ENCODE data around the gene NOL12. TPM values are rescaled to one million over a fixed set of nuclear protein-coding genes. Genes with fewer than 3 reads are reported as not detected.

Gene NOL12
- polyA plus RNA-seq, 2 of the 4 experiments (the other 2 are of a cell fraction) = 23.0 to 37.3 TPM

DNA sequence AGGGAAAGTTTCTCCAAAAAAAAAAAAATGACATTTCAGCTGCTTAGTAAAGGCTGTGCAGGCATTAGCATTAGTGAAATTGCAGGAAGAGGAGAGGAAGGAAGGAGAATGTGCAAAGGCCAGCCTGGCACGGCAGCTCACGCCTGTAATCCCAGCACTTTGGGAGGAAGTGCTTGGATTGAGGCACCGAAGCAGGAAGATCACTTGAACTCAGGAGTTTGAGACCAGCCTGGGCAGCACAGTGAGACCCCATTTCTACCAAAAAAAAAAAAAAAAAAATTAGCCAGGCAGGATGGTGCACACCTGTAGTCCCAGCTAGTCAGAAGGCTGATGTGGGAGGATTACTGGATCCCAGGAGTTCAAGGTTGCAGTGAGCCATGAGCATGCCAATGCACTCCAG, 18.5 kb downstream of the NOL12 start:
- no peak for TF ChIP-seq KDM1A (IDR thresholded peaks at IDR 0.05; ENCODE audit: low read depth)
- TF ChIP-seq, protein P1, sequence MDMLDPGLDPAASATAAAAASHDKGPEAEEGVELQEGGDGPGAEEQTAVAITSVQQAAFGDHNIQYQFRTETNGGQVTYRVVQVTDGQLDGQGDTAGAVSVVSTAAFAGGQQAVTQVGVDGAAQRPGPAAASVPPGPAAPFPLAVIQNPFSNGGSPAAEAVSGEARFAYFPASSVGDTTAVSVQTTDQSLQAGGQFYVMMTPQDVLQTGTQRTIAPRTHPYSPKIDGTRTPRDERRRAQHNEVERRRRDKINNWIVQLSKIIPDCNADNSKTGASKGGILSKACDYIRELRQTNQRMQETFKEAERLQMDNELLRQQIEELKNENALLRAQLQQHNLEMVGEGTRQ (IDR thresholded peaks at IDR 0.05) = no peak
- TF ChIP-seq HOXB5 (CRISPR knock-in tag; IDR thresholded peaks at IDR 0.05) = no peak
- no peak for TF ChIP-seq FOSB (CRISPR knock-in tag; IDR thresholded peaks at IDR 0.05)
- no peak for TF ChIP-seq ZFP36 (IDR thresholded peaks at IDR 0.05; ENCODE audit: borderline replicate concordance, partially characterized antibody)
- TF ChIP-seq RFX5 (IDR thresholded peaks at IDR 0.05) = no peak
- TF ChIP-seq FOXS1 (CRISPR knock-in tag; IDR thresholded peaks at IDR 0.05) = no peak
- TF ChIP-seq CBX8 (IDR thresholded peaks at IDR 0.05) = no peak
- no peak for TF ChIP-seq RARB (CRISPR knock-in tag; IDR thresholded peaks at IDR 0.05)
- TF ChIP-seq, protein P2, sequence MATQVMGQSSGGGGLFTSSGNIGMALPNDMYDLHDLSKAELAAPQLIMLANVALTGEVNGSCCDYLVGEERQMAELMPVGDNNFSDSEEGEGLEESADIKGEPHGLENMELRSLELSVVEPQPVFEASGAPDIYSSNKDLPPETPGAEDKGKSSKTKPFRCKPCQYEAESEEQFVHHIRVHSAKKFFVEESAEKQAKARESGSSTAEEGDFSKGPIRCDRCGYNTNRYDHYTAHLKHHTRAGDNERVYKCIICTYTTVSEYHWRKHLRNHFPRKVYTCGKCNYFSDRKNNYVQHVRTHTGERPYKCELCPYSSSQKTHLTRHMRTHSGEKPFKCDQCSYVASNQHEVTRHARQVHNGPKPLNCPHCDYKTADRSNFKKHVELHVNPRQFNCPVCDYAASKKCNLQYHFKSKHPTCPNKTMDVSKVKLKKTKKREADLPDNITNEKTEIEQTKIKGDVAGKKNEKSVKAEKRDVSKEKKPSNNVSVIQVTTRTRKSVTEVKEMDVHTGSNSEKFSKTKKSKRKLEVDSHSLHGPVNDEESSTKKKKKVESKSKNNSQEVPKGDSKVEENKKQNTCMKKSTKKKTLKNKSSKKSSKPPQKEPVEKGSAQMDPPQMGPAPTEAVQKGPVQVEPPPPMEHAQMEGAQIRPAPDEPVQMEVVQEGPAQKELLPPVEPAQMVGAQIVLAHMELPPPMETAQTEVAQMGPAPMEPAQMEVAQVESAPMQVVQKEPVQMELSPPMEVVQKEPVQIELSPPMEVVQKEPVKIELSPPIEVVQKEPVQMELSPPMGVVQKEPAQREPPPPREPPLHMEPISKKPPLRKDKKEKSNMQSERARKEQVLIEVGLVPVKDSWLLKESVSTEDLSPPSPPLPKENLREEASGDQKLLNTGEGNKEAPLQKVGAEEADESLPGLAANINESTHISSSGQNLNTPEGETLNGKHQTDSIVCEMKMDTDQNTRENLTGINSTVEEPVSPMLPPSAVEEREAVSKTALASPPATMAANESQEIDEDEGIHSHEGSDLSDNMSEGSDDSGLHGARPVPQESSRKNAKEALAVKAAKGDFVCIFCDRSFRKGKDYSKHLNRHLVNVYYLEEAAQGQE (IDR thresholded peaks at IDR 0.05) = no peak
- TF ChIP-seq MAZ (IDR thresholded peaks at IDR 0.05; ENCODE audit: borderline replicate concordance, low read depth, low read length) = no peak
- TF ChIP-seq, protein P3, sequence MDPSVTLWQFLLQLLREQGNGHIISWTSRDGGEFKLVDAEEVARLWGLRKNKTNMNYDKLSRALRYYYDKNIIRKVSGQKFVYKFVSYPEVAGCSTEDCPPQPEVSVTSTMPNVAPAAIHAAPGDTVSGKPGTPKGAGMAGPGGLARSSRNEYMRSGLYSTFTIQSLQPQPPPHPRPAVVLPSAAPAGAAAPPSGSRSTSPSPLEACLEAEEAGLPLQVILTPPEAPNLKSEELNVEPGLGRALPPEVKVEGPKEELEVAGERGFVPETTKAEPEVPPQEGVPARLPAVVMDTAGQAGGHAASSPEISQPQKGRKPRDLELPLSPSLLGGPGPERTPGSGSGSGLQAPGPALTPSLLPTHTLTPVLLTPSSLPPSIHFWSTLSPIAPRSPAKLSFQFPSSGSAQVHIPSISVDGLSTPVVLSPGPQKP (IDR thresholded peaks at IDR 0.05; ENCODE audit: low read depth, low read length) = no peak
- no peak for TF ChIP-seq HEYL (CRISPR knock-in tag; IDR thresholded peaks at IDR 0.05)
- TF ChIP-seq PHF8 (IDR thresholded peaks at IDR 0.05; ENCODE audit: borderline replicate concordance, low read depth) = no peak
- TF ChIP-seq, protein P4, sequence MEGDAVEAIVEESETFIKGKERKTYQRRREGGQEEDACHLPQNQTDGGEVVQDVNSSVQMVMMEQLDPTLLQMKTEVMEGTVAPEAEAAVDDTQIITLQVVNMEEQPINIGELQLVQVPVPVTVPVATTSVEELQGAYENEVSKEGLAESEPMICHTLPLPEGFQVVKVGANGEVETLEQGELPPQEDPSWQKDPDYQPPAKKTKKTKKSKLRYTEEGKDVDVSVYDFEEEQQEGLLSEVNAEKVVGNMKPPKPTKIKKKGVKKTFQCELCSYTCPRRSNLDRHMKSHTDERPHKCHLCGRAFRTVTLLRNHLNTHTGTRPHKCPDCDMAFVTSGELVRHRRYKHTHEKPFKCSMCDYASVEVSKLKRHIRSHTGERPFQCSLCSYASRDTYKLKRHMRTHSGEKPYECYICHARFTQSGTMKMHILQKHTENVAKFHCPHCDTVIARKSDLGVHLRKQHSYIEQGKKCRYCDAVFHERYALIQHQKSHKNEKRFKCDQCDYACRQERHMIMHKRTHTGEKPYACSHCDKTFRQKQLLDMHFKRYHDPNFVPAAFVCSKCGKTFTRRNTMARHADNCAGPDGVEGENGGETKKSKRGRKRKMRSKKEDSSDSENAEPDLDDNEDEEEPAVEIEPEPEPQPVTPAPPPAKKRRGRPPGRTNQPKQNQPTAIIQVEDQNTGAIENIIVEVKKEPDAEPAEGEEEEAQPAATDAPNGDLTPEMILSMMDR (IDR thresholded peaks at IDR 0.05) = no peak
- no peak for TF ChIP-seq MAFK (IDR thresholded peaks at IDR 0.05; ENCODE audit: partially characterized antibody)
- no peak for TF ChIP-seq ZC3H11A (IDR thresholded peaks at IDR 0.05)
- no peak for TF ChIP-seq EHF (CRISPR knock-in tag; IDR thresholded peaks at IDR 0.05)
- TF ChIP-seq CEBPB (IDR thresholded peaks at IDR 0.05) = no peak
- DNase-seq (ENCODE audit: low read depth in 1 of 2, low spot score in 1 of 2) (no peak), FAIRE-seq (no peak), ATAC-seq (no peak)
- H3K4me2 ChIP-seq = no peak overlapping the region
- WGBS (ENCODE audit: missing lambda C conversion rate) = 92% methylated on average over 3 of the region's 3 CpGs
- ChIA-PET POLR2A (no interaction called here), CTCF (interaction anchor here (0.7 to 3.0 kb wide), 2 partner anchors 9 to 112 kb away, joined by 3 to 8 read pairs; no protein-coding TSS in a partner anchor)
- H3K9me3 ChIP-seq = no peaks in the 10 kb centered on the region
- H3K27ac ChIP-seq = no peak overlapping the region
- no peaks in the 10 kb centered on the region for H3K4me1 ChIP-seq
- no peak overlapping the region for H3K4me3 ChIP-seq

DNA sequence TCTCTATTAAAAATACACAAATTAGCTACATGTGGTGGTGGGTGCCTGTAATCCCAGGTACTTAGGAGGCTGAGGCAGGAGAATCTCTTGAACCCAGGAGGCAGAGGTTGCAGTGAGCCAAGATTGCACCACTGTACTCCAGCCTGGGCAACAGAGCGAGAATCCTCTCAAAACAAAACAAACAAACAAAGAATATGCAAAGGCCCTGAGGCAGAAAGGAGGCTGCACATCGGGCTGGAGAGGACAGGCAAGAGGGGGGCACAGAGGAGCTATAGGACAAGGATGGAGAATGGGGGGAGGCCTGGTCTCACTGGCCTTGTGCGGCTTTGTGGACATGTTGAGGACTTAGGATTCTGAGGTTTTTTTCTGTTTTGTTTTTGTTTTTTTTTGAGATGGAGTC, 19.1 kb downstream of the NOL12 start:
- no peak for ATAC-seq
- CTCF ChIA-PET = interaction anchor here (3.0 kb wide), 1 partner anchor 8 kb away, joined by 8 read pairs; no protein-coding TSS in a partner anchor
- H3K4me3 ChIP-seq = no peak overlapping the region
- no peak for DNase-seq (ENCODE audit: low read depth in 1 of 2, low spot score in 1 of 2)
- no peak for FAIRE-seq
- no peak overlapping the region for H3K27ac ChIP-seq
- H3K4me1 ChIP-seq = no peaks in the 10 kb centered on the region
- 80% methylated on average over 3 of the region's 3 CpGs for WGBS (ENCODE audit: missing lambda C conversion rate)
- H3K4me2 ChIP-seq = no peak overlapping the region
- POLR2A ChIA-PET = no interaction called here
- H3K9me3 ChIP-seq = no peaks in the 10 kb centered on the region
- TF ChIP-seq KDM5A (IDR thresholded peaks at IDR 0.05) (no peak), ZSCAN20 (CRISPR knock-in tag; IDR thresholded peaks at IDR 0.05) (no peak), NPAS2 (CRISPR knock-in tag; IDR thresholded peaks at IDR 0.05; ENCODE audit: borderline replicate concordance) (no peak), CBX2 (IDR thresholded peaks at IDR 0.05; ENCODE audit: borderline replicate concordance, low read depth) (no peak), POLR2AphosphoS2 (conservative IDR thresholded peaks at IDR 0.05; ENCODE audit: low read length) (no peak), HEYL (CRISPR knock-in tag; IDR thresholded peaks at IDR 0.05) (no peak)
- TF ChIP-seq, protein P5, sequence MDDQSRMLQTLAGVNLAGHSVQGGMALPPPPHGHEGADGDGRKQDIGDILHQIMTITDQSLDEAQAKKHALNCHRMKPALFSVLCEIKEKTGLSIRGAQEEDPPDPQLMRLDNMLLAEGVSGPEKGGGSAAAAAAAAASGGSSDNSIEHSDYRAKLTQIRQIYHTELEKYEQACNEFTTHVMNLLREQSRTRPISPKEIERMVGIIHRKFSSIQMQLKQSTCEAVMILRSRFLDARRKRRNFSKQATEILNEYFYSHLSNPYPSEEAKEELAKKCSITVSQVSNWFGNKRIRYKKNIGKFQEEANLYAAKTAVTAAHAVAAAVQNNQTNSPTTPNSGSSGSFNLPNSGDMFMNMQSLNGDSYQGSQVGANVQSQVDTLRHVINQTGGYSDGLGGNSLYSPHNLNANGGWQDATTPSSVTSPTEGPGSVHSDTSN (IDR thresholded peaks at IDR 0.05) = no peak
- TF ChIP-seq, protein P6, sequence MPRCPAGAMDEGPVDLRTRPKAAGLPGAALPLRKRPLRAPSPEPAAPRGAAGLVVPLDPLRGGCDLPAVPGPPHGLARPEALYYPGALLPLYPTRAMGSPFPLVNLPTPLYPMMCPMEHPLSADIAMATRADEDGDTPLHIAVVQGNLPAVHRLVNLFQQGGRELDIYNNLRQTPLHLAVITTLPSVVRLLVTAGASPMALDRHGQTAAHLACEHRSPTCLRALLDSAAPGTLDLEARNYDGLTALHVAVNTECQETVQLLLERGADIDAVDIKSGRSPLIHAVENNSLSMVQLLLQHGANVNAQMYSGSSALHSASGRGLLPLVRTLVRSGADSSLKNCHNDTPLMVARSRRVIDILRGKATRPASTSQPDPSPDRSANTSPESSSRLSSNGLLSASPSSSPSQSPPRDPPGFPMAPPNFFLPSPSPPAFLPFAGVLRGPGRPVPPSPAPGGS (IDR thresholded peaks at IDR 0.05) = no peak
